H9 (cell line): Measurements from ENCODE around the gene SLC12A8. TPM values are rescaled to one million over a fixed set of nuclear protein-coding genes. Genes with fewer than 3 reads are reported as not detected.
A peak's percentile ranks its signal among the peaks of the same experiment; 100 is the strongest.

ENCODE experiments used
- DNase-seq: peaks from one replicate; pipeline ENCODE4 v3.0.0-alpha.2; 2017
- H2AFZ ChIP-seq: one replicate; pipeline ENCODE4 v1.6.1; 2013; ENCODE audit warnings: mild to moderate bottlenecking, low read length, control low read depth, moderate library complexity
- H2AK5ac ChIP-seq: 2 replicates; pipeline ENCODE4 v1.6.1; 2013; ENCODE audit warnings: low read length, control low read depth, mixed read lengths; ENCODE audit not compliant: insufficient read length
- H2BK120ac ChIP-seq: one replicate; pipeline ENCODE4 v1.6.1; 2013; ENCODE audit warnings: low read depth, mild to moderate bottlenecking, low read length, control low read depth, inconsistent platforms; ENCODE audit not compliant: poor library complexity, severe bottlenecking
- H2BK12ac ChIP-seq: 2 replicates; pipeline ENCODE4 v1.6.1; 2013; ENCODE audit warnings: low read length, control low read depth, mixed read lengths, low read depth; ENCODE audit not compliant: insufficient read length
- H2BK15ac ChIP-seq: 2 replicates; pipeline ENCODE4 v1.6.1; 2013; ENCODE audit warnings: low read depth, low read length, control low read depth
- H2BK20ac ChIP-seq: one replicate; pipeline ENCODE4 v1.6.1; 2013; ENCODE audit warnings: low read depth, mild to moderate bottlenecking, low read length, control low read depth, inconsistent platforms; ENCODE audit not compliant: poor library complexity, severe bottlenecking
- H2BK5ac ChIP-seq: 2 replicates; pipeline ENCODE4 v1.6.1; 2013; ENCODE audit warnings: low read length, control low read depth, mixed read lengths; ENCODE audit not compliant: insufficient read length
- H3K14ac ChIP-seq: 2 replicates; pipeline ENCODE4 v1.6.1; 2013; ENCODE audit warnings: low read length, control low read depth; ENCODE audit not compliant: insufficient read depth
- H3K18ac ChIP-seq: 2 replicates; pipeline ENCODE4 v1.6.1; 2013; ENCODE audit warnings: low read depth, mild to moderate bottlenecking, mixed read lengths, low read length, control low read depth; ENCODE audit not compliant: insufficient read length
- H3K23ac ChIP-seq: 2 replicates; pipeline ENCODE4 v1.6.1; 2013; ENCODE audit warnings: low read length, control low read depth, mixed read lengths, low read depth; ENCODE audit not compliant: insufficient read length
- H3K23me2 ChIP-seq: 2 replicates; pipeline ENCODE4 v1.6.1; 2013; ENCODE audit warnings: low read depth, mild to moderate bottlenecking, mixed read lengths, low read length, control low read depth; ENCODE audit not compliant: insufficient read length, poor library complexity, severe bottlenecking
- H3K27ac ChIP-seq: 2 replicates; pipeline ENCODE4 v1.5.1; 2013; ENCODE audit warnings: low read length, control low read depth, mixed read lengths, low read depth; ENCODE audit not compliant: insufficient read length
- H3K27me3 ChIP-seq: 2 replicates; pipeline ENCODE4 v1.6.1; 2013; ENCODE audit warnings: low read length, control low read depth, inconsistent platforms; ENCODE audit not compliant: insufficient read depth
- H3K4ac ChIP-seq: 2 replicates; pipeline ENCODE4 v1.6.1; 2013; ENCODE audit warnings: low read depth, mild to moderate bottlenecking, control low read depth, inconsistent platforms, low read length, moderate library complexity
- H3K4me1 ChIP-seq: 2 replicates; pipeline ENCODE4 v1.6.1; 2013; ENCODE audit warnings: low read length, control low read depth, inconsistent platforms; ENCODE audit not compliant: insufficient read depth
- H3K4me2 ChIP-seq: 2 replicates; pipeline ENCODE4 v1.6.1; 2013; ENCODE audit warnings: low read length, control low read depth, mixed read lengths; ENCODE audit not compliant: insufficient read length, insufficient read depth
- H3K56ac ChIP-seq: 2 replicates; pipeline ENCODE4 v1.6.1; 2013; ENCODE audit warnings: low read depth, mild to moderate bottlenecking, mixed read lengths, low read length, control low read depth; ENCODE audit not compliant: insufficient read length
- H3K79me1 ChIP-seq: 2 replicates; pipeline ENCODE4 v1.6.1; 2013; ENCODE audit warnings: low read depth, mild to moderate bottlenecking, moderate library complexity, low read length, control low read depth, inconsistent platforms; ENCODE audit not compliant: insufficient read depth, poor library complexity, severe bottlenecking
- H3K79me2 ChIP-seq: 2 replicates; pipeline ENCODE4 v1.6.1; 2013; ENCODE audit warnings: low read length, control low read depth, inconsistent platforms; ENCODE audit not compliant: insufficient read depth
- H3K9ac ChIP-seq: 2 replicates; pipeline ENCODE4 v1.6.1; 2013; ENCODE audit warnings: low read length, control low read depth, mixed read lengths; ENCODE audit not compliant: insufficient read length; ENCODE audit errors: extremely low read depth
- H3K9me3 ChIP-seq: one replicate; pipeline ENCODE4 v1.6.1; 2013; ENCODE audit warnings: low read depth, low read length, inconsistent platforms; ENCODE audit not compliant: control insufficient read depth
- H3T11ph ChIP-seq: one replicate; pipeline ENCODE4 v1.6.1; 2013; ENCODE audit warnings: mild to moderate bottlenecking, low read length, control low read depth, inconsistent platforms
- H4K20me1 ChIP-seq: one replicate; pipeline ENCODE4 v1.6.1; 2013; ENCODE audit not compliant: control insufficient read depth, insufficient read length, insufficient read depth
- H4K5ac ChIP-seq: 2 replicates; pipeline ENCODE4 v1.6.1; 2013; ENCODE audit warnings: low read depth, mild to moderate bottlenecking, mixed read lengths, low read length, control low read depth; ENCODE audit not compliant: insufficient read length
- H4K8ac ChIP-seq: replicated peaks from 2 replicates; pipeline ENCODE4 v1.6.1; 2013; ENCODE audit warnings: low read length, control low read depth, mixed read lengths, low read depth; ENCODE audit not compliant: insufficient read length
- H4K91ac ChIP-seq: 2 replicates; pipeline ENCODE4 v1.6.1; 2013; ENCODE audit warnings: low read depth, mild to moderate bottlenecking, moderate library complexity, mixed read lengths, low read length, control low read depth; ENCODE audit not compliant: insufficient read length
- H3K27ac Mint-ChIP-seq, 3 experiments: 2 replicates in 2 of 3; 3 replicates in 1 of 3; pipeline ENCODE4 v1.8.0; 2020 to 2021; ENCODE audit warnings: mixed read lengths in 3 of 3, mild to moderate bottlenecking in 1 of 3, moderate library complexity in 1 of 3
- H3K27me3 Mint-ChIP-seq: 2 replicates; pipeline ENCODE4 v1.8.0; 2021; ENCODE audit warnings: low read depth, mild to moderate bottlenecking, moderate library complexity, mixed read lengths
- H3K36me3 Mint-ChIP-seq, 3 experiments: 2 replicates in 2 of 3; 3 replicates in 1 of 3; pipeline ENCODE4 v1.8.0; 2020 to 2021; ENCODE audit warnings: low read depth in 3 of 3, mixed read lengths in 3 of 3; ENCODE audit not compliant: insufficient read depth in 1 of 3
- H3K4me1 Mint-ChIP-seq, 2 experiments: 2 replicates each; pipeline ENCODE4 v1.8.0; 2020; ENCODE audit warnings: mixed read lengths in 2 of 2
- H3K4me3 Mint-ChIP-seq, 2 experiments: 2 replicates in 1 of 2; 3 replicates in 1 of 2; pipeline ENCODE4 v1.8.0; 2020 to 2021; ENCODE audit warnings: mild to moderate bottlenecking in 2 of 2, mixed read lengths in 2 of 2, moderate library complexity in 1 of 2
- H3K9me3 Mint-ChIP-seq, 2 experiments: 2 replicates in 1 of 2; 3 replicates in 1 of 2; pipeline ENCODE4 v1.8.0; 2020; ENCODE audit warnings: mild to moderate bottlenecking in 2 of 2, mixed read lengths in 2 of 2, moderate library complexity in 1 of 2
- WGBS: extraction: QIAGEN DNeasy Blood & Tissue Kit; methylation state at CpG from one replicate; pipeline ENCODE4 v1.1.7; 2013; ENCODE audit warnings: missing lambda C conversion rate, low lambda C conversion rate, mixed read lengths; ENCODE audit not compliant: insufficient read length; ENCODE audit errors: extremely low coverage; 5-methylcytosine and 5-hydroxymethylcytosine counted together
- total RNA-seq: library from RNA; stranded (reverse); gene quantifications from 2 replicates; pipeline ENCODE4 v1.2.1, GENCODE V29; 2021
- TF ChIP-seq, protein P1 (sequence below): fragments of 200-600 bp; sonication (generic); conservative IDR thresholded peaks from 3 replicates; pipeline ENCODE4 v1.8.0; 2021; ENCODE audit warnings: antibody characterized with exemption, mild to moderate bottlenecking

The SLC12A8 gene
- total RNA-seq, 1 experiment from 2014 or later: 8.2 TPM

DNA sequence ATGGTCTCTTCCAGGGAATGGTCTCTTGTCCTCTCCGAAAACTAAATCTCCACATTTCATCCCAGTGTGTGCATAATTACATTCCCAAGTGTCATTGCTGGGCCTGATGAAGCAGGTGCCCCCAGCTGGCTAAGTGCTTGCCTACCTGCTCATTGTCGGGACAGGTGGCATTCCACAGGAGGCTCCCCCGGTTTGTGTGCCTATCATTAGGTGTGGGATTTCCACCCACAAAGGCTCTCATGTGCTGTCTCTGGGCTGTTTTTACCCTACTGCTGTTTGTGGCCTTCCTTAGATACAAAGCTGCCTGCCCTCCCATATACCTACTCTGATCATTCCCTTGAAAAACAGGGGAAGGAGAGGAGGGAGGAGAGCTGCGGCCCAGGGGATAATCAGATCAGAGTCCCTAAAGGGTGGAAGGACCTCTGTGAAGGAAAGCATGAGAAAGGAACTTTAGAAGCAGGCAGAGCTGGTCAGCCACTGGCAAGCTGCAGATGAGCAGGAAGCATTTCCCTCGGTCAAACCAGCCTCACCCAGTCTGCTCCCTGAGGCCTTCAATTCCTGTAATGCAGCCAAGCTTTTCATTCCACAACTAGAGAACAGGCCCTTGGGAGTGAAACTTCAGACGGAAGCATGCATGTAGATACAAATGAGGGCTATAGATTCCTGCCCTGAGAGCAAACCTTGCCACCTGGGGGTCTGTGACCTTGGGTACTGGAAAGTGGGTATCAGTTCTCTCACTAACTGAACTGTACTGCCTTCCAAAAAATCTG lies 96.1 kb downstream of the SLC12A8 start:
- no peak overlapping the region for H2AK5ac ChIP-seq
- DNase-seq: no peak
- WGBS: no CpG with 5 or more reads among the region's 6 CpGs
- no peaks in the 10 kb centered on the region for H3K9me3 ChIP-seq
- H3K36me3 Mint-ChIP-seq: no peaks in the 10 kb centered on the region
- no peak overlapping the region for H4K91ac ChIP-seq
- no peak overlapping the region for H4K8ac ChIP-seq
- H3K14ac ChIP-seq: no peak overlapping the region
- H2BK12ac ChIP-seq: no peak overlapping the region
- H2BK15ac ChIP-seq: no peak overlapping the region
- H3T11ph ChIP-seq: no peak overlapping the region
- no peaks in the 10 kb centered on the region for H3K79me1 ChIP-seq
- H2BK120ac ChIP-seq: no peak overlapping the region
- peaks cover 35 to 48% of the 10 kb centered on the region in 2 experiments for H3K4me1 Mint-ChIP-seq
- H2BK5ac ChIP-seq: no peak overlapping the region
- H3K27me3 ChIP-seq: no peaks in the 10 kb centered on the region
- H3K27me3 Mint-ChIP-seq: peaks cover 5% of the 10 kb centered on the region; the same call in 1 of the 2 replicates
- peak overlapping the region; percentile 37 to 91 (median 84); a peak in 4 of 7 replicates for H3K27ac Mint-ChIP-seq
- no peak overlapping the region for H3K56ac ChIP-seq
- H3K4me3 Mint-ChIP-seq: no peak overlapping the region
- H2AFZ ChIP-seq: no peak overlapping the region
- TF ChIP-seq, protein P1, sequence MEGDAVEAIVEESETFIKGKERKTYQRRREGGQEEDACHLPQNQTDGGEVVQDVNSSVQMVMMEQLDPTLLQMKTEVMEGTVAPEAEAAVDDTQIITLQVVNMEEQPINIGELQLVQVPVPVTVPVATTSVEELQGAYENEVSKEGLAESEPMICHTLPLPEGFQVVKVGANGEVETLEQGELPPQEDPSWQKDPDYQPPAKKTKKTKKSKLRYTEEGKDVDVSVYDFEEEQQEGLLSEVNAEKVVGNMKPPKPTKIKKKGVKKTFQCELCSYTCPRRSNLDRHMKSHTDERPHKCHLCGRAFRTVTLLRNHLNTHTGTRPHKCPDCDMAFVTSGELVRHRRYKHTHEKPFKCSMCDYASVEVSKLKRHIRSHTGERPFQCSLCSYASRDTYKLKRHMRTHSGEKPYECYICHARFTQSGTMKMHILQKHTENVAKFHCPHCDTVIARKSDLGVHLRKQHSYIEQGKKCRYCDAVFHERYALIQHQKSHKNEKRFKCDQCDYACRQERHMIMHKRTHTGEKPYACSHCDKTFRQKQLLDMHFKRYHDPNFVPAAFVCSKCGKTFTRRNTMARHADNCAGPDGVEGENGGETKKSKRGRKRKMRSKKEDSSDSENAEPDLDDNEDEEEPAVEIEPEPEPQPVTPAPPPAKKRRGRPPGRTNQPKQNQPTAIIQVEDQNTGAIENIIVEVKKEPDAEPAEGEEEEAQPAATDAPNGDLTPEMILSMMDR: no peak
- no peak overlapping the region for H3K27ac ChIP-seq
- H3K18ac ChIP-seq: no peak overlapping the region
- no peak overlapping the region for H2BK20ac ChIP-seq
- H4K20me1 ChIP-seq: no peaks in the 10 kb centered on the region
- no peaks in the 10 kb centered on the region; a peak in 1 of 5 replicates for H3K9me3 Mint-ChIP-seq
- no peaks in the 10 kb centered on the region; the same call in 1 of the 2 replicates for H3K4me1 ChIP-seq
- no peak overlapping the region for H3K9ac ChIP-seq
- no peak overlapping the region for H4K5ac ChIP-seq
- no peak overlapping the region for H3K4ac ChIP-seq
- H3K4me2 ChIP-seq: no peak overlapping the region
- peaks cover 8% of the 10 kb centered on the region for H3K23me2 ChIP-seq
- H3K79me2 ChIP-seq: no peaks in the 10 kb centered on the region
- no peak overlapping the region for H3K23ac ChIP-seq
